ENCODE results near the gene SIAH1.

The SIAH1 gene

DNA sequence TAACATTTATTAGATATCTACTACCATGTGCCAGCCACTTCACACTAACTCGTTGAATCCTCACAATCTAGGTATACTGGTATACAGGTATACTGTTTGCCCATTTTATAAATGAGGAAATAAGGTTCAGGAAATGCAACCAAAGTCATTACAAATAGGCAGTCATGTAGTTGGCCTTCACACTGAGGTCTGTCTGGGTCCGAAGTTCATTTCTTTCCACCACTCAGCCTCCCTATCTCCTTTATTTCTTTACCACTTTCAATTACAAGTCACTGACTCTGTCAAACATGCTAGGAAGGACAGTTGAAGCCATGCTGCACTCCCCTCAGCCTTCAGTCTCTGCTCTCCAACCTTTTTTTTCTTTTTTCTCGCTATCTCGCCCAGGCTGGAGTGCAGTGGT lies 20.7 kb upstream of the SIAH1 start:
- ChIA-PET POLR2A (no interaction called here), CTCF (no interaction called here)
- TF ChIP-seq MEIS1 (CRISPR knock-in tag; IDR thresholded peaks at IDR 0.05; ENCODE audit: borderline replicate concordance) (no peak), ZNF791 (tag by site-specific recombination; IDR thresholded peaks at IDR 0.05) (no peak), ZFP37 (tag by site-specific recombination; IDR thresholded peaks at IDR 0.05) (no peak), ZNF645 (tag by site-specific recombination; IDR thresholded peaks at IDR 0.05) (no peak), SP7 (tag by site-specific recombination; IDR thresholded peaks at IDR 0.05) (no peak), ZNF707 (tag by site-specific recombination; IDR thresholded peaks at IDR 0.05) (no peak), PBX3 (CRISPR knock-in tag; IDR thresholded peaks at IDR 0.05) (no peak), ZNF174 (tag by site-specific recombination; IDR thresholded peaks at IDR 0.05) (no peak), SP3 (tag by site-specific recombination; IDR thresholded peaks at IDR 0.05) (no peak), ZNF629 (tag by site-specific recombination; IDR thresholded peaks at IDR 0.05) (no peak), YY2 (tag by site-specific recombination; IDR thresholded peaks at IDR 0.05) (no peak), ZNF132 (tag by site-specific recombination; IDR thresholded peaks at IDR 0.05; ENCODE audit: borderline replicate concordance) (no peak), GLI4 (tag by site-specific recombination; IDR thresholded peaks at IDR 0.05) (no peak), ZNF792 (tag by site-specific recombination; IDR thresholded peaks at IDR 0.05) (no peak)
- TF ChIP-seq, protein P1, sequence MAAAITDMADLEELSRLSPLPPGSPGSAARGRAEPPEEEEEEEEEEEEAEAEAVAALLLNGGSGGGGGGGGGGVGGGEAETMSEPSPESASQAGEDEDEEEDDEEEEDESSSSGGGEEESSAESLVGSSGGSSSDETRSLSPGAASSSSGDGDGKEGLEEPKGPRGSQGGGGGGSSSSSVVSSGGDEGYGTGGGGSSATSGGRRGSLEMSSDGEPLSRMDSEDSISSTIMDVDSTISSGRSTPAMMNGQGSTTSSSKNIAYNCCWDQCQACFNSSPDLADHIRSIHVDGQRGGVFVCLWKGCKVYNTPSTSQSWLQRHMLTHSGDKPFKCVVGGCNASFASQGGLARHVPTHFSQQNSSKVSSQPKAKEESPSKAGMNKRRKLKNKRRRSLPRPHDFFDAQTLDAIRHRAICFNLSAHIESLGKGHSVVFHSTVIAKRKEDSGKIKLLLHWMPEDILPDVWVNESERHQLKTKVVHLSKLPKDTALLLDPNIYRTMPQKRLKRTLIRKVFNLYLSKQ (tag by site-specific recombination; IDR thresholded peaks at IDR 0.05; ENCODE audit: borderline replicate concordance): no peak
- TF ChIP-seq, protein P2, sequence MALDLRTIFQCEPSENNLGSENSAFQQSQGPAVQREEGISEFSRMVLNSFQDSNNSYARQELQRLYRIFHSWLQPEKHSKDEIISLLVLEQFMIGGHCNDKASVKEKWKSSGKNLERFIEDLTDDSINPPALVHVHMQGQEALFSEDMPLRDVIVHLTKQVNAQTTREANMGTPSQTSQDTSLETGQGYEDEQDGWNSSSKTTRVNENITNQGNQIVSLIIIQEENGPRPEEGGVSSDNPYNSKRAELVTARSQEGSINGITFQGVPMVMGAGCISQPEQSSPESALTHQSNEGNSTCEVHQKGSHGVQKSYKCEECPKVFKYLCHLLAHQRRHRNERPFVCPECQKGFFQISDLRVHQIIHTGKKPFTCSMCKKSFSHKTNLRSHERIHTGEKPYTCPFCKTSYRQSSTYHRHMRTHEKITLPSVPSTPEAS (tag by site-specific recombination; IDR thresholded peaks at IDR 0.05): no peak
- TF ChIP-seq, protein P3, sequence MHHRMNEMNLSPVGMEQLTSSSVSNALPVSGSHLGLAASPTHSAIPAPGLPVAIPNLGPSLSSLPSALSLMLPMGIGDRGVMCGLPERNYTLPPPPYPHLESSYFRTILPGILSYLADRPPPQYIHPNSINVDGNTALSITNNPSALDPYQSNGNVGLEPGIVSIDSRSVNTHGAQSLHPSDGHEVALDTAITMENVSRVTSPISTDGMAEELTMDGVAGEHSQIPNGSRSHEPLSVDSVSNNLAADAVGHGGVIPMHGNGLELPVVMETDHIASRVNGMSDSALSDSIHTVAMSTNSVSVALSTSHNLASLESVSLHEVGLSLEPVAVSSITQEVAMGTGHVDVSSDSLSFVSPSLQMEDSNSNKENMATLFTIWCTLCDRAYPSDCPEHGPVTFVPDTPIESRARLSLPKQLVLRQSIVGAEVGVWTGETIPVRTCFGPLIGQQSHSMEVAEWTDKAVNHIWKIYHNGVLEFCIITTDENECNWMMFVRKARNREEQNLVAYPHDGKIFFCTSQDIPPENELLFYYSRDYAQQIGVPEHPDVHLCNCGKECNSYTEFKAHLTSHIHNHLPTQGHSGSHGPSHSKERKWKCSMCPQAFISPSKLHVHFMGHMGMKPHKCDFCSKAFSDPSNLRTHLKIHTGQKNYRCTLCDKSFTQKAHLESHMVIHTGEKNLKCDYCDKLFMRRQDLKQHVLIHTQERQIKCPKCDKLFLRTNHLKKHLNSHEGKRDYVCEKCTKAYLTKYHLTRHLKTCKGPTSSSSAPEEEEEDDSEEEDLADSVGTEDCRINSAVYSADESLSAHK (tag by site-specific recombination; IDR thresholded peaks at IDR 0.05): no peak
- Histone ChIP-seq H3K36me3 (ENCODE audit: control insufficient read depth in 2 of 2, insufficient read depth in 1 of 2, low read length in 2 of 2) (no peaks in the 10 kb centered on the region), H3K9me3 (ENCODE audit: control insufficient read depth, insufficient read depth, low read depth, low read length) (no peaks in the 10 kb centered on the region), H3K4me3 (ENCODE audit: low read depth, low read length) (no peak overlapping the region), H3K4me1 (ENCODE audit: control insufficient read depth, insufficient read depth, low read length) (no peaks in the 10 kb centered on the region), H3K27ac (ENCODE audit: extremely low read depth, low read depth, low read length) (no peak overlapping the region)

- Histone ChIP-seq H3K4me1 (ENCODE audit: control insufficient read depth, insufficient read depth, low read length) (no peaks in the 10 kb centered on the region), H3K27ac (ENCODE audit: extremely low read depth, low read depth, low read length) (no peak overlapping the region), H3K9me3 (ENCODE audit: control insufficient read depth, insufficient read depth, low read depth, low read length) (no peaks in the 10 kb centered on the region), H3K4me3 (ENCODE audit: low read depth, low read length) (no peak overlapping the region), H3K36me3 (ENCODE audit: control insufficient read depth in 2 of 2, insufficient read depth in 1 of 2, low read length in 2 of 2) (no peaks in the 10 kb centered on the region)
- ChIA-PET POLR2A (no interaction called here), CTCF (interaction anchor here (0.6 kb wide), 1 partner anchor 40 kb away, joined by 3 read pairs; no protein-coding TSS in a partner anchor)
- TF ChIP-seq ZNF433 (tag by site-specific recombination; IDR thresholded peaks at IDR 0.05; ENCODE audit: low read depth) (no peak), GLIS2 (tag by site-specific recombination; IDR thresholded peaks at IDR 0.05) (no peak), MZF1 (tag by site-specific recombination; IDR thresholded peaks at IDR 0.05; ENCODE audit: borderline replicate concordance) (no peak), ZNF785 (tag by site-specific recombination; IDR thresholded peaks at IDR 0.05) (no peak), ZNF701 (tag by site-specific recombination; IDR thresholded peaks at IDR 0.05) (no peak), ZFP69B (tag by site-specific recombination; IDR thresholded peaks at IDR 0.05) (no peak)
- TF ChIP-seq, protein P4, sequence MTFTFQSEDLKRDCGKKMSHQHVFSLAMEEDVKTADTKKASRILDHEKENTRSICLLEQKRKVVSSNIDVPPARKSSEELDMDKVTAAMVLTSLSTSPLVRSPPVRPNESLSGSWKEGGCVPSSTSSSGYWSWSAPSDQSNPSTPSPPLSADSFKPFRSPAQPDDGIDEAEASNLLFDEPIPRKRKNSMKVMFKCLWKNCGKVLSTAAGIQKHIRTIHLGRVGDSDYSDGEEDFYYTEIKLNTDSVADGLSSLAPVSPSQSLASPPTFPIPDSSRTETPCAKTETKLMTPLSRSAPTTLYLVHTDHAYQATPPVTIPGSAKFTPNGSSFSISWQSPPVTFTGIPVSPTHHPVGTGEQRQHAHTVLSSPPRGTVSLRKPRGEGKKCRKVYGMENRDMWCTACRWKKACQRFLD (tag by site-specific recombination; IDR thresholded peaks at IDR 0.05): no peak
- TF ChIP-seq, protein P5, sequence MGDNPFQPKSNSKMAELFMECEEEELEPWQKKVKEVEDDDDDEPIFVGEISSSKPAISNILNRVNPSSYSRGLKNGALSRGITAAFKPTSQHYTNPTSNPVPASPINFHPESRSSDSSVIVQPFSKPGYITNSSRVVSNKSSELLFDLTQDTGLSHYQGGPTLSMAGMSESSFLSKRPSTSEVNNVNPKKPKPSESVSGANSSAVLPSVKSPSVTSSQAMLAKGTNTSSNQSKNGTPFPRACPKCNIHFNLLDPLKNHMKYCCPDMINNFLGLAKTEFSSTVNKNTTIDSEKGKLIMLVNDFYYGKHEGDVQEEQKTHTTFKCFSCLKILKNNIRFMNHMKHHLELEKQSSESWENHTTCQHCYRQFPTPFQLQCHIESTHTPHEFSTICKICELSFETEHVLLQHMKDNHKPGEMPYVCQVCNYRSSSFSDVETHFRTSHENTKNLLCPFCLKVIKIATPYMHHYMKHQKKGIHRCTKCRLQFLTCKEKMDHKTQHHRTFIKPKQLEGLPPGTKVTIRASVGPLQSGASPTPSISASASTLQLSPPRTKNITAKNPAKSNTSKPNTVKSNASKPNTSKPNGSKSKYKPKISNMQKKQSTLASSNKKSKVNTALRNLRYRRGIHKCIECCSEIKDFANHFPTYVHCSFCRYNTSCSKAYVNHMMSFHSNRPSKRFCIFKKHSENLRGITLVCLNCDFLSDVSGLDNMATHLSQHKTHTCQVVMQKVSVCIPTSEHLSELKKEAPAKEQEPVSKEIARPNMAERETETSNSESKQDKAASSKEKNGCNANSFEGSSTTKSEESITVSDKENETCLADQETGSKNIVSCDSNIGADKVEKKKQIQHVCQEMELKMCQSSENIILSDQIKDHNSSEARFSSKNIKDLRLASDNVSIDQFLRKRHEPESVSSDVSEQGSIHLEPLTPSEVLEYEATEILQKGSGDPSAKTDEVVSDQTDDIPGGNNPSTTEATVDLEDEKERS (tag by site-specific recombination; IDR thresholded peaks at IDR 0.05): no peak
These were observed 19.9 kb upstream of the SIAH1 start for GRCh38 chr16:48405153-48405552.
